ENCODE results near the gene PLAC9.
"Not testable (repeated sequence)": the region's sequence is repeated elsewhere in the genome, so short reads cannot be mapped to it uniquely, and the experiment has no call there.

The PLAC9 gene

GRCh38 chr10:80140251-80140650, 7.7 kb downstream of the PLAC9 start:
- DNase-seq: no peak

- DNase-seq: no peak
Observed at GRCh38 chr10:80141696-80142460, 9.3 kb downstream of the PLAC9 start.

GRCh38 chr10:80144067-80144695, 11.7 kb downstream of the PLAC9 start:
- DNase-seq: peak; percentile 17

- DNase-seq: peak; percentile 15
Observed at GRCh38 chr10:80144696-80145131, 12.2 kb downstream of the PLAC9 start.

- not testable (repeated sequence) for DNase-seq
Observed at GRCh38 chr10:80145406-80146308, 13.1 kb downstream of the PLAC9 start.

GRCh38 chr10:80146918-80147317, 14.4 kb downstream of the PLAC9 start:
- DNase-seq: no peak

- no peak for DNase-seq
Observed at GRCh38 chr10:80148166-80148805, 15.8 kb downstream of the PLAC9 start.

- DNase-seq: no peak
Observed at GRCh38 chr10:80149123-80149522, 16.6 kb downstream of the PLAC9 start.

- DNase-seq: no peak
Observed at GRCh38 chr10:80150172-80150571, 17.6 kb downstream of the PLAC9 start.

GRCh38 chr10:80152820-80153219, 20.3 kb downstream of the PLAC9 start:
- DNase-seq: no peak

- DNase-seq: no peak
Observed at GRCh38 chr10:80153460-80153859, 20.9 kb downstream of the PLAC9 start.

- no peak for DNase-seq
Observed at GRCh38 chr10:80154626-80154977, 22.1 kb downstream of the PLAC9 start.

- DNase-seq: no peak
Observed at GRCh38 chr10:80154978-80155695, 22.6 kb downstream of the PLAC9 start.

GRCh38 chr10:80155696-80156215, 23.2 kb downstream of the PLAC9 start:
- no peak for DNase-seq

GRCh38 chr10:80156216-80156615, 23.7 kb downstream of the PLAC9 start:
- no peak for DNase-seq

- no peak for DNase-seq
Observed at GRCh38 chr10:80157561-80157960, 25.0 kb downstream of the PLAC9 start.

- no peak for DNase-seq
Observed at GRCh38 chr10:80158126-80158525, 25.6 kb downstream of the PLAC9 start.

GRCh38 chr10:80158598-80159127, 26.1 kb downstream of the PLAC9 start:
- DNase-seq: no peak

- DNase-seq: no peak
Observed at GRCh38 chr10:80159166-80159873, 26.8 kb downstream of the PLAC9 start.

GRCh38 chr10:80160361-80161320, 28.1 kb downstream of the PLAC9 start:
- DNase-seq: no peak

Measured in CD4-positive, alpha-beta T cell treated with Interleukin-12 subunit alpha and Interleukin-12 subunit beta, for 1 hour (primary cell).